Measurements from ENCODE around the gene PIP4P1. TPM values are rescaled to one million over a fixed set of nuclear protein-coding genes. Genes with fewer than 3 reads are reported as not detected.

PIP4P1 gene
- total RNA-seq, 1 experiment from 2014 or later = 24.6 TPM

GRCh38 chr14:20438664-20439063 lies 22.6 kb downstream of the PIP4P1 start:
- DNase-seq (ENCODE audit: low read depth) = no peak

DNA sequence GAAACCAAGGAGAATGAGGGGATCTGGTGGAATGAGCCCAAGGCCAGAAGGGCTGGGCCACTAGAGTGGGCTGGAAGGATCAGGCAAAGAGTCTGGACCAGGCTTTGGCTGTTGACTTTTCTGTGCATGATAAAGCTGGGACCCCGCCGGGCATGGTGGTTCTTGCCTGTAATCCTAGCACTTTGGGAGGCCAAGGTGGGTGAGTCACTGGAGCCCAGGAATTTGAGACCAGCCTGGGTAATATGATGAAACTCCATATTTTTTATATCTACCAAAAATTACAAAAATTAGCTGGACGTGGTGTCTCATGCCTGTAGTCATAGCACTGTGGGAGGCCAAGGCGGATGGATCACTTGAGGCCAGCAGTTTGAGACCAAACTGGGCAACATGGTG lies 24.9 kb downstream of the PIP4P1 start:
- DNase-seq (ENCODE audit: low read depth) = peak; percentile 72

DNA sequence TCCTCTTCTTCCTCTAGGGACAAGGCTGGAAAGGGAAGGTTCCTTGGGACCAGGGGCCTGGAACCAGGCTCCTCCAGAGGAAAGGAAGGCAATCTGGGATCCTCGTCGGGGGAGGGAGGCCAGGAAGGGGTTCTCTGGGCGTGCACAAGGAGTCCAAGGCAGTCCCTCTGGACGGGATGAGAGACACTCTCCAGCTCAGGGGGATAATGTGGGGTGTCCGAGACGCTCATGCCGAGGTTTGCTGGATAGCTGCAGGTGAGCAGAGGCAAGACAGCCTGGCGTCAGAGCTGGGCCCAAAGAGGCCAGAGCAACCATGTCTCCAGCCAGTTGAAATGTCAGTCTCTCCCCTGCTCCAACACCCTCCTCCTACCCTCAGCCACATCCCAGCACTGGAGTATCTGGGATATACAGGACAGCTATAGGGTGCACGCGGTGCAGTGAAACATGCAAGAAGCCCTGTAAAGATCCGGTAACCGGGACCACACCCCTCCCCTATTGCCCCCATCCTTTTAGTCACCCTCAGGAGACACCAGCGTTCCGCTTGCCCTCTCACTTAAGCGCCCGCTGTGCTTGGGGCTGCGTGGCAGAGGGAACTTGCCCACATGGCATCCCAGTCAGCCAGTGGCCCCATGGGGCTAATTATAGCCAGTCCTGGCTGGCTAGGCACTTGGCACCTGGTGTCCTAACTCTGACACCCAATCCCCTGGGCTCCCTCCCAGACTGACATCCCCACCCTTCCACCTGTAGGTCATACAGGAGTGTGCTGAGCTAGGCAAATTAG lies 25.5 kb downstream of the PIP4P1 start, which contains the start of gene KLHL33:
TSS of gene KLHL33 (minus strand) at position 585 of the 781 bp plus-strand sequence. CDS start at position 230, 355 bp downstream.
- DNase-seq (ENCODE audit: low read depth) = no peak

- no peak for DNase-seq (ENCODE audit: low read depth)
Observed at GRCh38 chr14:20434701-20435581, 26.3 kb downstream of the PIP4P1 start.

GRCh38 chr14:20429801-20430669 lies 31.2 kb downstream of the PIP4P1 start:
- DNase-seq (ENCODE audit: low read depth) = no peak

DNA sequence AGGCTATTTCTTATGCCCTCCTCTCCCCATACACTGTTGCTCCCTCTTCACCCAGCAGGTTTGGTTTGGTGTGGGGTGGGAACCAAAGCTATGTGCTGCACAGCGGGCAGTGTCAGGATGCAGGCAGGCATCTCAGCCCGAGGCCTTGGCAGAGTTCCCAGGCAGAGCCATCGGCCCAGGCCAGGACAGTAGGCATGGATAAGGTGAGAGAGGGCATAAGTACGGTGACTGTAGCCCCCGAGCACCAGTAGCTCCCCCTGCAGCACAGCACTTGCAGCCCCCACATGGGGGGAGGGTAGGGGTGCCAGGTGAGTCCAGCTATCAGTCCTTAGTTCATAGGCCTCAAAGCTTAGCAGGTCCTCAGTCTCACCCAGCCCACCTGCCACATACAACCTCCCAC lies 32.4 kb downstream of the PIP4P1 start:
- DNase-seq (ENCODE audit: low read depth) = no peak

- no peak for DNase-seq (ENCODE audit: low read depth)
Observed at GRCh38 chr14:20428010-20428365, 33.2 kb downstream of the PIP4P1 start.

GRCh38 chr14:20427231-20428009 lies 33.8 kb downstream of the PIP4P1 start:
- DNase-seq (ENCODE audit: low read depth) = peak; percentile 74

DNA sequence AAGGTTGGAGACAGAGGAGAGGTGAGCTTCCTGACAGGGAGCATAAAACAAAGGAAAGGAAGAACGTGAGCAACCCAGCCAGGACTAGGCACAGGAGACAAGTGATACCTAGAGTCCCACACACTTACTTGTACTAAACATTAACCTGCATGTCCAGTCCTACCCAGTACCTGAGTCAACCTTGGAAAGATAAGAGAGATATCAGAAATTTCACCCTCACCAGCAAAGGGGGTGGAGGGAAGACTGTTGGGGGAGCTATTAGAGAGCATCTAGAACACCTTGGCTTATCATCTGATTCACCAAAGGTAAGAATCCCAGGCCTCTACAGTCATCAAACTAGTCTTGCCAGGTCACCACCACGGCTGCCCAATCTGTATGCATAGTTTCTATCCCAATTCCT lies 36.4 kb downstream of the PIP4P1 start:
- no peak for DNase-seq (ENCODE audit: low read depth)

DNA sequence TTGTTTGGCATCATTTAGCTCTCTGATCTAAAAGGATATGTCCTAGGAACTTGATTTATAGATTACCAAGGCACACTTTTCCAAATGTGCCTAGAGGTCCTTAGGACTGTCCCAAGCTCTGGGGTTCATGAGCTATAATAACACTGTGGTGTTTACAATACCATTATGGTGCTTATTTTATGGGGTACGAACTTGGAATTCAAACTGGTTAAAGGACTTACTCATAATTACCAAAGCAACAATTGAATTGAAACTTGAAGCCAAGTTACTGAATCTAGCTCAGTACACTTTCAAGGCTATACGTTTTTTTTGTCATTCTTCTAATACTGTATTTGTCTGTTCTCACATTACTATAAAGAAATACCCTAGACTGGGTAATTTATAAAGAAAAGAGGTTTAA lies 38.3 kb downstream of the PIP4P1 start:
- no peak for DNase-seq (ENCODE audit: low read depth)

DNA sequence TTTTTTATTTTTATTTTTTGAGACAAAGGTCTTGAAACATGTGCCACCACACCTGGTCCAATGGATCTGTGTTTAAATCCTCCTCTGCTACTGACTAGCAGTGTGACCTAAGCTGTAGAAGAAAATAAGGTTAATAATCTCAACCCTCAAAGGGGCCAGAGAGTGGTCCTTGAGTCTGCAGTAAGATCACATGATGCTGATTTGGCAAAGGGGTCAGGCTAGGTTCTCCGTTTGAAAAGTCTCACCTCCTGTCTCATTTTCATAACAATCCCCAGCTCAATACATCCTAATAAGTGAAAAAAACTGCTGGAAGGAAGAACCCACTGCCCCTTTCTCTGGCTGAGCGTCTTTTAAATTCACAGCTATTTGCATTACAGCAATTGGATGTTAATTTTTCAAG lies 40.0 kb downstream of the PIP4P1 start:
- DNase-seq (ENCODE audit: low read depth) = no peak

- no peak for DNase-seq (ENCODE audit: low read depth)
Observed at GRCh38 chr14:20419419-20419818, 41.8 kb downstream of the PIP4P1 start.

DNA sequence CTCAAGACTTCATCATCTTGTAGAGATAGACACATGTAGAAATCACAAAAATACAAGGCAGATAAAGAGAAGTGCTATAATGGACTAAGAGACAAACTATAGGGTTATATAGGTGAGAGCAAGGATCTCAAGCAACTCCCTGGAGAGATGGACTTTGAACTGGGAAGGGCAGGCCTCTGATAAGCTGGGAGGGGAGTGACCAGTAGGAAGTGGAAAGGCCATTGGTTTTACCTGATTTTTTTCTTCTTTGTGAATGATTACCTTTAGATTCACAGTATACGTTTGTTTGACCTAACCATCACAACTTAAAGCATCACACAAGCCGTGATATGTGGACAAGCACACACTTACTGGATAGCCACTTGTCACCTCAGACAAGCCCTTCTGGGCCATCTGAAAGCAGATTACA lies 42.7 kb downstream of the PIP4P1 start:
- DNase-seq (ENCODE audit: low read depth) = no peak

- DNase-seq (ENCODE audit: low read depth) = no peak
Observed at GRCh38 chr14:20417250-20418186, 43.7 kb downstream of the PIP4P1 start.

DNA sequence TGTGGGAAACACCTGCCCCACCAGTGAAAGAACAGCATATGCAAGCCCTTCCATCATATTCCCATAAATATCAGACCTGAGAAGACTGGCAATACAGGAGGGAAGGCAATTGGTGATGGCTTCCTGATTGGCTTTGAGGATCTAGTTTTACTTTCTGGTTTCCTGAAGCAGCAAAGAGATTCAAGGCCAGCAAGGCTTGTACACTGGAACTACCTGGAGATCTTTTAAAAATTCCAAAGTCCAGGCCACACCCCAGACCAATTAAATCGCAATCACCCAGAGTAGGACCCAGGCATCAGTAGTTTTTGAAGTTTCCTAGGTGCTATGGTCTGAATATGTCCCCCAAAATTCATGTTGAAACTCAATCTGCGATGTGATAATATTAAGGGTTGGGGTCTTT lies 45.0 kb downstream of the PIP4P1 start:
- DNase-seq (ENCODE audit: low read depth) = no peak

DNA sequence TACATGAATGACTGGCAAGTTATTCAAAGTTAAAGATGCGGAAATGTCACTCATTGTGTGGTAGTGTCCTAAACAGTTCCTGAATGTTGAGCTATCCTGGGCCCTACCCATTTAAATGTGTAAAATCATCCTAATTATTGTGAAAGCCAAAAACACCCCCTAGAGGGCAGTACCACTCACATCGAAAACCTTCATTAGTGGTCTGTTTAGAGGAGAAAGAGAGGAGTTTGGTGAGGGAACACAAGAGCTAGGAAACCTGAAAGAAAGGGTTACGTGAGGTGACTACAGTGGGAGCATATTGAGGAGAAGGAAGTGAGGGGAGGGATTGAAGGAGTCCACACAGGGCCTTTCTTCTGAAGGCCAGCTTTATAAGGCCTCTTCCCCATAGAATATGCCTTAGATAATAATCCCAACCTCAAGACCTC lies 45.4 kb downstream of the PIP4P1 start:
- peak; percentile 67 for DNase-seq (ENCODE audit: low read depth)

- no peak for DNase-seq (ENCODE audit: low read depth)
Observed at GRCh38 chr14:20413744-20414082, 47.5 kb downstream of the PIP4P1 start.

DNA sequence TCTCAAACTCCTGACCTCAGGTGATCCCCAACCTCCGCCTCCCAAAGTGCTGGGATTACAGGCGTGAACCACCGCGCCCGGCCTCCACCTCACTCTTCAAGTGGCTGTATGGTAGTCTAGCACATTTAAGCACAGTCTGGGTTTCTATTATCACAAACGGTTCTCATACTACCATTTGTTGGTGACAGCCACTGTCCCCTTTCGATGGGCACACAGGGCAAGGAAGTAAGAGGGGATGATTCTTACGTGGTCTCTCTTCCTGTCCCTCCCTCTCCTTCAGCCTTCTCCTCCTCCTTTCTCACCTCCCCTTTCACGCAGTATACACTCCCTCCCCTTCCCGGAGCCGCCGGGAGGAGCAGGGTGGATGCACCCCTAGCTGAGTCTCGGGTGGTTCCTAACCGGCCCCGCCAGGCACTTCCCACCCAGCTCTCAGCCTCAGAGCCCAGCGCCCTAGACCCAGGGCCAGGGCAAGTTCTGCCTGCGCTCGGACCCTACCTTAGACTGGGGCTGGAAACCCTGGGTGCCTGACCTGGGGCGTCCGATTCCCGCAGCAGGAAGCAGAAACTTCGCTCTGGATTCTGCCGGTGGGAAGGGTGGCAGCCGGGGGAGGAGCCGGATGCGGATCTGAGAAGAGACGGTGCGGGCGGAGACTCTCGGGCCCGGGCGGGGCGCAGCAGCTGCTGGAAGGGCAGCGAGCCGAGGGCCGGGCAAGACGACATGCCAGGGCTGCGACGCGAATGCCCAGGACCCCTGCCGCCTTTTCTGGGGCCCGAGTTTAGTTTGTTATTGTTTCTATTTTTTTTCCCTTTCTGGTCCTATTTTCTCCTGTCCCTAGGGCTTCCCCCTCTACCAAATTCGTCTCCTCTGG lies 48.1 kb downstream of the PIP4P1 start, which contains the start of gene TEP1:
TSS of gene TEP1 (minus strand) at position 626 of the 868 bp plus-strand sequence. CDS start 5,062 bp downstream, outside the sequence.
- peak; percentile 83 for DNase-seq (ENCODE audit: low read depth)

- DNase-seq (ENCODE audit: low read depth) = no peak
Observed at GRCh38 chr14:20412411-20412810, 48.8 kb downstream of the PIP4P1 start.
